Stimulated activated naive CD8-positive, alpha-beta T cell treated with anti-CD3 and anti-CD28 coated beads, Interleukin-15, amount 100 ng/mL, for 72 hours (primary cell): ENCODE measurements around the gene YES1.

Experiments
- ATAC-seq: fragments of 150-1000 bp; cut with Tn5 transposase; 2 replicates; pipeline ENCODE4 v1.10.0; 2021; ENCODE audit warnings: mild to moderate bottlenecking, moderate library complexity
- DNase-seq, 2 donors: peaks; one replicate each; pipeline ENCODE4 v3.0.0; 2021 to 2022
- H3K27ac Mint-ChIP-seq, 2 donors: one replicate each; pipeline ENCODE4 v1.8.0; 2022; ENCODE audit warnings: mild to moderate bottlenecking in 2 of 2, mixed read lengths in 2 of 2, moderate library complexity in 2 of 2
- H3K27me3 Mint-ChIP-seq: one replicate; pipeline ENCODE4 v1.8.0; 2022; ENCODE audit warnings: mixed read lengths
- H3K4me1 Mint-ChIP-seq: one replicate; pipeline ENCODE4 v1.8.0; 2022; ENCODE audit warnings: mild to moderate bottlenecking, mixed read lengths
- H3K4me3 Mint-ChIP-seq, 2 donors: one replicate each; pipeline ENCODE4 v1.8.0; 2022; ENCODE audit warnings: mild to moderate bottlenecking in 2 of 2, mixed read lengths in 2 of 2, moderate library complexity in 1 of 2
- H3K9me3 Mint-ChIP-seq, 2 donors: one replicate each; pipeline ENCODE4 v1.8.0; 2022; ENCODE audit warnings: mixed read lengths in 2 of 2

The YES1 gene

DNA sequence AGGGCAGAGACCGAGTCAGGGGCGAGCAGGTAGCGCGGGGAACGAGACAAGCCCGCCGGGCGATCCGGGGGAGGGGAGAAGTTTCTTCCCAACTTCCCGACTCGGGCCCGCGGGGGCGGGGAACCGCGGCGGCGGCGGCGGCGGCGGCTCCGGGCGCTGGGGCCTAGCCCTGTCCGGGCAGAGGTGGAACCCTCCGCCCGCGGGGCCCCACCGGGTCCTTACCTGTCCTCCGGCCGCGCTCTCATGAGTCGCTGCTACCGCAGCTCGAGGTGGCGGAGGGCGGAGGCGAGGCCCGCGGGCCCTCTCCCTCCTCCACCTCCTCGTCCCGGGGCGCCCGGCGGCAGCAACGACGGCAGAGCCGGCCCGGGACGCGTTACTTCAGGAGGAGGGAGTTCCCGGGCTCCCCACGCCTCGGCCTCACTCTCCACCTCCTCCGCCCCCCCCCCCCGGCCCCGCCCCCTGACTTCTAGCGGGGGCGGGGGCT is at the start of gene YES1:
TSS of gene YES1 (minus strand) at position 351 of the 484 bp plus-strand sequence. CDS start 55,415 bp downstream, outside the sequence.
- H3K4me3 Mint-ChIP-seq = peak within 1 kb of the TSS; percentile 97
- no peaks in the 10 kb centered on the region for H3K9me3 Mint-ChIP-seq
- peaks cover 78% of the 10 kb centered on the region for H3K4me1 Mint-ChIP-seq
- ATAC-seq (peak; percentile 47), DNase-seq (no peak)
- peak within 1 kb of the TSS; percentile 99 to 100 for H3K27ac Mint-ChIP-seq
- H3K27me3 Mint-ChIP-seq = no peaks in the 10 kb centered on the region

DNA sequence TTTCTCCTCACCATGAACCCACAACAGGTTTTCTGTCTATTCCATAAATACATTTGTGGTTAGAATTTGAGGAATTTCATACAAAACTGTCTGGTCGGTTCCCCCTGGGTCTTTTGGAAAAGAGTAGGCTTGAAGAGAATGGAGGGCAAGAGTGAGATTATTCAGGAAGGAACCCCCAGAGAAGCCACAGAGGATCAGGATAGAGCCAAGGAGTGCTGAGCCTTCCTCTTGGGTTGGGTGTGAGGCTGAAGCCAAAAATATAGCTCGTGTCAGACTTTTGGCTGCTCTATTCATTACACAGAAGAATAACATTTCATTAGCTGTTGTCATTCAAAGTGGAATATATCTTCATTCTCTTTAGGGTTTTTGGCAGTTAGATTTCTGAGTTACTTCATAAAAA is 45.9 kb upstream of the YES1 start:
- ATAC-seq = no peak
- no peaks in the 10 kb centered on the region for H3K9me3 Mint-ChIP-seq
- H3K4me3 Mint-ChIP-seq = no peak overlapping the region
- no peak overlapping the region for H3K27ac Mint-ChIP-seq
- H3K27me3 Mint-ChIP-seq = peaks cover 12% of the 10 kb centered on the region
- no peaks in the 10 kb centered on the region for H3K4me1 Mint-ChIP-seq
- no peak for DNase-seq

GRCh38 chr18:853471-853870 is 41.4 kb upstream of the YES1 start:
- no peak overlapping the region for H3K4me3 Mint-ChIP-seq
- H3K27ac Mint-ChIP-seq = no peak overlapping the region
- no peaks in the 10 kb centered on the region for H3K4me1 Mint-ChIP-seq
- no peaks in the 10 kb centered on the region for H3K27me3 Mint-ChIP-seq
- DNase-seq (no peak), ATAC-seq (no peak)
- H3K9me3 Mint-ChIP-seq = no peaks in the 10 kb centered on the region

DNA sequence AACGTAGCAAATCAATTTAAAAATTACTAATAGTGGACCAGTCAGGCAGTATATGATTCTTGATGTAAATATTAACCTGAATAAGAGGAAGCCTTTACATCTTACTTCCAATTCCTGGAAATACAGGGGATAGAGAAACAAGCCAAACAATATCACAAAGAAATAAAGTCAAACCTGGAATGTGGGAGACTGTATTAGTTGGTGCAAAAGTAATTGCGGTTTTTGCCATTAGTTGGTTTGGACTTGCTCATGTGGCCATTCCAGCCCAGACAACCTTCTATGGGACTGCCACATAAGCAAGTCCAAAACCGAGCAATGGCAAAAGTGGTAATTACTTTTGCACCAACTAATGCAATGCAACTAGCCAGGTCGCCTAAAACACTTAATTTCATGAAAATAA is 38.9 kb upstream of the YES1 start:
- Mint-ChIP-seq H3K9me3 (no peaks in the 10 kb centered on the region), H3K4me1 (no peaks in the 10 kb centered on the region), H3K27me3 (no peaks in the 10 kb centered on the region), H3K27ac (no peak overlapping the region), H3K4me3 (no peak overlapping the region)
- ATAC-seq (no peak), DNase-seq (no peak)

DNA sequence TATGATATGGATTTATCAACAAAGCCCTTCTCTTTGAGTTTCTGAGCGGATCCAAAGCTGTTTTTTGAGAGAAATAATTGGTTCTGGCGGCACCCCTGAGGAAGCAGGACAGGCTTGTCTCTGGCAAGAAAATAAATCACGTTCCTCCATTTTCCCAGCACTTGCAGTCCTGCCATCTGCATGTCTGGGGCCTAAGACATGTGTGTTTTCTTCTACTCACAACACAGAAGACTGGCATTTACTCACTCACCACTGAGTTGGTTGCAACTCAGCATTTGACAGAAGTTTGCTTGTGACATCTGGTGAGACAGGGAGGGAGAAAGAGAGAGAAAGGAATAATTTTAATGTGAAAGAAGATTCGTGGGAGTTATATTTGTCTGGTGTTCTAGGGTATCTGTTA is 37.0 kb upstream of the YES1 start:
- DNase-seq (no peak), ATAC-seq (no peak)
- Mint-ChIP-seq H3K4me1 (no peaks in the 10 kb centered on the region), H3K9me3 (no peaks in the 10 kb centered on the region), H3K4me3 (no peak overlapping the region), H3K27ac (no peak overlapping the region), H3K27me3 (no peaks in the 10 kb centered on the region)

GRCh38 chr18:848062-848861 is 36.2 kb upstream of the YES1 start:
- Mint-ChIP-seq H3K27ac (no peak overlapping the region), H3K4me1 (peaks cover 4% of the 10 kb centered on the region), H3K4me3 (no peak overlapping the region), H3K9me3 (no peaks in the 10 kb centered on the region), H3K27me3 (no peaks in the 10 kb centered on the region)
- no peak for ATAC-seq
- DNase-seq = no peak

DNA sequence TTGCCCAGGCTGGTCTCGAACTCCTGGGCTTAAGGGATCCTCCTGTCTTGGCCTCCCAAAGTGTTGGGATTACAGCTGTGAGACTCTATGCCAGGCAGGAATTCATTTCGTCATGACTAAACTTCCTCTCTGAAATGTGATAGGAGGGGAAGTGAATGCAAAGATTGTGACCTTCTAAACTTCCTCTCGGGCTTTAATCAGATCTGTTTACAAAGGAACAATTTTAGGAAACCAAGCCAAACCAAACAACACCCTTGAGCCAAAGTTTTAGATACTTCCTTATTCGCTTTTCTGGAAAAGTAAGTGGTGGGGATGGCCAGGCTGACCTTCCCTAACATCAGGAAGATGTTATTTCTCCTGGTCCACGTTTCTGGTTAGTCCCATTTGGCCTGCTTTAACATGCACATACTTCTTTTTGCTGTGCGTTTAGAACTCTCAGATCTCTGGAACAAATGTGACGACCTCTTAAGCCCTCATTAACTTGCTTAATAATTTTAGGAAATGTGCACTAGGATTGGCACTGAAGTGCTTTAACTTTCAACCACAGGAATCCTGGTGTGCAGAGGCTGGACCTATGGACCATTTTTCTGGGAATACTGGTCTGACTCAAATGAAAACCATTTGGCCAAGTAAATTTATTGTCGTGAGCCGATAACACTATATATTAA is 33.2 kb upstream of the YES1 start:
- DNase-seq = no peak
- H3K4me1 Mint-ChIP-seq = peaks cover 4% of the 10 kb centered on the region
- H3K27ac Mint-ChIP-seq = no peak overlapping the region
- H3K4me3 Mint-ChIP-seq = no peak overlapping the region
- peaks cover 7% of the 10 kb centered on the region for H3K27me3 Mint-ChIP-seq
- no peak for ATAC-seq
- no peaks in the 10 kb centered on the region for H3K9me3 Mint-ChIP-seq

DNA sequence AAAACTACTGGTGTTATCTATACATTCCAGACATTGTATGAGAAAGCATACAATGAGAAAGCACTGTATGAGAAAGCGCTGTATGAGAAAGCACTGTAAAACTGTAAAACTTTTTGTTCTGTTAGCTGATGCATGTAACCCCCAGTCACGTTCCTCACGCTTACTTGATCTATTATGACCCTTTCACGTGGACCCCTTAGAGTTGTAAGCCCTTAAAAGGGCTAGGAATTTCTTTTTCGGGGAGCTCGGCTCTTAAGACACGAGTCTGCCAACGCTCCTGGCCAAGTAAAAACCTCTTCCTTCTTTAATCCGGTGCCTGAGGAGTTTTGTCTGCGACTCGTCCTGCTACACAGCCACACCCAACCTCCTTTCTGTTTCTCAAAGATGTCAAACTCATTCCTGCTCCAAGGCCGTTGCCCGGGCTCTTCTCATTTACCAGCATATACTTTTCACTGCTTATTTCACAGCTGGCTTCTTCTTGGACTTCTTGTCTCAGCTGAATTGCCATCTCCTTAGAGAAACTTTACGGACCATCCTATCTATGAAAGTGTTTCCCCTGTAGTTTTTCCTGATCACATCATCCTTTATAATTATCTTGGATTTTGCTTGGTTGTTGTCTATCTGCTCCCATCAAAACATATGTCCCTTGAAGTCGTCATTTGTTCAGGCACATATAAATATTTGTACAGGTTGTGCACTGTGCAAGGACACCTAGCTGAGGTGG is 29.8 kb upstream of the YES1 start:
- DNase-seq (no peak), ATAC-seq (no peak)
- peaks cover 7% of the 10 kb centered on the region for H3K27me3 Mint-ChIP-seq
- no peak overlapping the region for H3K4me3 Mint-ChIP-seq
- H3K4me1 Mint-ChIP-seq = peaks cover 11% of the 10 kb centered on the region
- no peaks in the 10 kb centered on the region for H3K9me3 Mint-ChIP-seq
- H3K27ac Mint-ChIP-seq = peak overlapping the region in 1 of 2 donors; percentile 17

DNA sequence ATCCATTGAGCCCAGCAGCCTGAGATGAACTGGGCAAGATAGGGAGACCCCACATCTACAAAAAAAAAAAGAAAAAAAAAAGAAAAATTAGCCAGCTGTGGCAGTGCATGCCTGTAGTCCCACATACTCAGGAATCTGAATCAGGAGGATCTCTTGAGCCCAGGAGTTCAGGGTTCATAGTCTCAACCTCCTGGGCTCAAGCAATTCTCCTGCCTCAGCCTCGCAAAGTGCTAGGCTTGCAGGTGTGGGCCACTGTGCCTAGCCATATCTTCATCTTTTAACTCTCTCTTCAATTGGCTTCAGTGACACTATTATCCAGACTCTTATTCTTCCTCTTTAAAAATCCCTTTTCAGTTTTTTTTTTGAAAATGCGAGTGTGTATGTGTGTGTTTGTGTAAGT is 28.5 kb upstream of the YES1 start:
- DNase-seq (no peak), ATAC-seq (no peak)
- no peak overlapping the region for H3K27ac Mint-ChIP-seq
- H3K4me3 Mint-ChIP-seq = no peak overlapping the region
- no peaks in the 10 kb centered on the region for H3K9me3 Mint-ChIP-seq
- H3K4me1 Mint-ChIP-seq = peaks cover 11% of the 10 kb centered on the region
- peaks cover 7% of the 10 kb centered on the region for H3K27me3 Mint-ChIP-seq

DNA sequence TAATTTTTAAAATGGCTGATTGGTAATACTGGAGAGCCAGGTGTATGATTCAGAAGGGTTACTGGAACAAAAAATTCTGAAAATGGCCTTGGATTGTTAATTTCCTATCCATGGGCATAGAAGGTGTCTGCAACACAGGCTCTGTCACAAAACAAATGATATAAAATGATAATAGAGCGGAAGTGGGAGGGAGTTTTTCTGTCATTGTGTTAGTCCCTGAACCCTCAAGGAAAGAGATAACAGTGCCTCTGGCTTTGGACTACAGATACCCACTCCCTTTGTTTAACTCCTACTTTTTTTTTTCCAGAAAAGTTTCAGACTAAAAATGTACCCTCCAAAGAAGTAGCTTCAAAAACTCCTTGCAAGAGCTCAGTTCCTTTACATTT is 28.0 kb upstream of the YES1 start:
- H3K4me1 Mint-ChIP-seq = peaks cover 11% of the 10 kb centered on the region
- no peaks in the 10 kb centered on the region for H3K9me3 Mint-ChIP-seq
- no peak for ATAC-seq
- H3K27ac Mint-ChIP-seq = no peak overlapping the region
- H3K4me3 Mint-ChIP-seq = no peak overlapping the region
- peaks cover 7% of the 10 kb centered on the region for H3K27me3 Mint-ChIP-seq
- DNase-seq = no peak

DNA sequence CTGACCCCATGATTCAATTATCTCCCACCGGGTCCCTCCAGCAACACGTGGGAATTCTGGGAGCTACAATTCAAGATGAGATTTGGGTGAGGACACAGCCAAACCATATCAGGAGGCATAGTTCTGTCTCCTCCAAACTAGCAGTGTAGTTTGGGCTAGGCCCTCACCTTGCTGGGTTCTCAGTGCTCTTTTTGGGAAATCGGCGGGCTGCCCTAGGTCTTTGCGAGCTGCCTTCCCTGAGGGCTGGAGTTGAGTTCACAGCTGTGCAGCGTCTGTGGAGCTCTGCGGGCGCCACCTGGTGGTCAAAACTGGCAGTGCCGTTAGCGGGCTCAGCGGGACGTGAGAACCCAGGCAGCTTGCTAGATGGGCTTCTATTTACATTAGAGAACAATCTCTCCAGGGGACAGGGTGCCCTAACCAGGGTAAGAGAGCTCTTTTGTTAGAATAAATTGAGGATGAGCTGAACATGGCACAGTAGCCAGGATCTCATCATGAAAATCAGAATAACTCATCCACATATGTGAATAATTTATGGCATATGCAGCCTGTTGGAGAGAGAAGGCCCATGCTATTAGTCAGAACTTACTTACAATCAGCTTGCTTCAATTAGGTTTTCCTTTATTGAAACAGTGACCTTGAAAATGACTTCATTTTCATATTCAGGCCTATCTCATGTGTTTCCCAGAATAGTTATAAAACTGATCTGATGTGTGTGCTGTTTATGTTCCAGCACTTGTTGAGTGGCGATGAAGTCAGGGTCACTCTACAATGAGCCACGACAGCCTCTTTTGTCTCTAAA is 27.4 kb upstream of the YES1 start:
- peaks cover 7% of the 10 kb centered on the region for H3K27me3 Mint-ChIP-seq
- ATAC-seq (peak; percentile 96), DNase-seq (peak; percentile 85 to 90)
- peak overlapping the region in 1 of 2 donors; percentile 12 for H3K4me3 Mint-ChIP-seq
- no peaks in the 10 kb centered on the region for H3K9me3 Mint-ChIP-seq
- H3K4me1 Mint-ChIP-seq = peaks cover 11% of the 10 kb centered on the region
- H3K27ac Mint-ChIP-seq = no peak overlapping the region

DNA sequence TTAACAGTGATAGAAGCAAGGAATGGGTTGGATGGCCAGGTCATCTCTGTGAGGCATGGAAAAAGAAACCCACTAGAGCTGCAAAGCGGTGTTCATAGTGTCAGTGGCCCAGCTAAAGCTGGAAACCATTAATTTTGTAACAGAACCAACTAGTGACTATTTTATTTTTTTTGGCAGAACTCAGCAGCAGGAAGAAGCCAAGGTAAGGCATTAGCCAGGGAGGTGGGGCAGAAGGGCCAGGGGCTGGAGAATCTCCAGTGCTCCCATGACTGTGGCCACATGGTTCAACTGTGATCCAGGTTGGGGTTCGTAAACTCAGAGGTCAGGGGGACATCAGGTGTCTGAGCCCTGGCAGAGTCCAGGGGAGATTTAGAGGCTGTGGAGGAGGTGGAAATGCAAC is 25.9 kb upstream of the YES1 start:
- Mint-ChIP-seq H3K27ac (no peak overlapping the region), H3K9me3 (no peaks in the 10 kb centered on the region), H3K4me1 (peaks cover 7% of the 10 kb centered on the region), H3K27me3 (peaks cover 7% of the 10 kb centered on the region), H3K4me3 (no peak overlapping the region)
- no peak for DNase-seq
- ATAC-seq = no peak

DNA sequence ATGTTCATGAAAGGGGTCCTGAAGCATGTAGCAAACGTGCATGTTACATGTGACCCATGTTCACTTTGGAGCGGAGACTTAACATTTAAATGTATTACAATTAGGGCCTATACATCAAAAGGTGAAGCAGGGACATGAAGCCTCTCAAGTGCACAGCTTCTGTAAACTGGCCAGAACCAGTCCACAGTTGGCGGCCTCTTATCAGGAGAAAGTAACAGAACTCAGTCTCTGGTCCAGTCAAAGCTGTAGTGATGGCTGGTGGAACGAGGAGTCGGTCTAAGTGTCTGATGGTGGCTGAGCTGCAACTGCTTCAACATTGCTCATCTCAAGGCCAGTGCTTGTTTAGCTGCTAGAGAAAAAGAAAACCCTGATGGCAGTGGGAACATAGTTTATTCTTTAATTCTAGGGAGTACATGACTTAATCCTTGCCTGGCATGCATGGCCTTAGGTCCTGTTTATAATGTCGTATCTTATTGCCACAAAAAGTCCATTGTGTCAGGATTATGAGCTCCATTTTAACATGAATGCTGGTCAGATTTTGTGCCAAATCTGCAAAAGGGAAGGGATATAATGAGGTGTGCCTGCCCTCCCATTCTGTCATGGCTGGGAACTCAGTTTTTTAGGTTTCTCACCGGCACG is 22.2 kb upstream of the YES1 start:
- no peak for ATAC-seq
- no peak overlapping the region for H3K27ac Mint-ChIP-seq
- no peak overlapping the region for H3K4me3 Mint-ChIP-seq
- DNase-seq = no peak
- H3K4me1 Mint-ChIP-seq = peaks cover 38% of the 10 kb centered on the region
- H3K9me3 Mint-ChIP-seq = no peaks in the 10 kb centered on the region
- no peaks in the 10 kb centered on the region for H3K27me3 Mint-ChIP-seq

DNA sequence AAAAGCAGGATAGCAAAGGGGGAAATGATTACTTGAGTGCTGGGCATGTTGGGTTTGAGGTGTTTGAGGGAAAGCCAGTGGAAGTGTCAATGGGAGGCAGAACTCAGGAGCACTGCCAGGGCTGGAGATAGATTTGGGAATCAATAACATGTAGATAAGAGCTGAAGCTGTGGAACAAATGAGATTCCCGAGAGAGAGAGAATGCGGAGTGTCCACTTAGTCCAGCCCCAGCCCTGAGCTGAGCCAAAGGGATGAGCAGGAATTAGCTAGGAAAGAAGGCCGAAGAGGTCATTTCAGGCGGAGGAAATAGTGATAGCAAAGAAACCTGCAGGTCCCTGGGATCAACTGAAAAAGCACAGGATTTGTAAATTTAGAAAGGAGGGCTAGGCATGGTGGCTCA is 21.2 kb upstream of the YES1 start:
- peaks cover 33% of the 10 kb centered on the region for H3K4me1 Mint-ChIP-seq
- DNase-seq = no peak
- no peaks in the 10 kb centered on the region for H3K9me3 Mint-ChIP-seq
- H3K4me3 Mint-ChIP-seq = no peak overlapping the region
- H3K27ac Mint-ChIP-seq = no peak overlapping the region
- no peaks in the 10 kb centered on the region for H3K27me3 Mint-ChIP-seq
- ATAC-seq = no peak
